SK-N-MC (cell line): Measurements from ENCODE around the gene PEX11G.

Experiments used
- DNase-seq: peaks from one replicate; pipeline ENCODE4 v3.0.0-alpha.2; 2011; ENCODE audit warnings: low read depth, low spot score
- H3K27ac ChIP-seq: fragments of 200-600 bp; sonication (generic); 2 replicates; pipeline ENCODE4 v1.5.1; 2016; ENCODE audit warnings: mixed run types
- H3K36me3 ChIP-seq: fragments of 200-600 bp; sonication (generic); 2 replicates; pipeline ENCODE4 v1.6.1; 2017; ENCODE audit warnings: antibody characterized with exemption, low read length, mixed read lengths; ENCODE audit not compliant: insufficient read depth
- H3K4me3 ChIP-seq: fragments of 200-600 bp; sonication (generic); 2 replicates; pipeline ENCODE4 v1.5.1; 2016
- H3K9ac ChIP-seq: fragments of 200-600 bp; sonication (generic); 2 replicates; pipeline ENCODE4 v1.8.0; 2017; ENCODE audit warnings: mixed run types, mixed read lengths; ENCODE audit not compliant: insufficient read length
- H3K9me3 ChIP-seq: fragments of 200-600 bp; sonication (generic); 2 replicates; pipeline ENCODE4 v1.6.1; 2017; ENCODE audit warnings: low read depth, mild to moderate bottlenecking, antibody characterized with exemption, low read length, moderate library complexity, mixed read lengths
- EZH2 ChIP-seq: fragments of 200-600 bp; sonication (generic); IDR thresholded peaks from one replicate; pipeline ENCODE4 v1.6.1; 2017; ENCODE audit warnings: antibody characterized with exemption
- FOXP2 ChIP-seq: optimal IDR thresholded peaks from 2 replicates; pipeline ENCODE3; 2011; ENCODE audit warnings: mild to moderate bottlenecking, moderate library complexity; ENCODE audit not compliant: insufficient read depth; ENCODE audit errors: extremely low read length, control extremely low read depth
- POLR2AphosphoS5 ChIP-seq: IDR thresholded peaks from 2 replicates; pipeline ENCODE4 v1.6.1; 2012; ENCODE audit warnings: mild to moderate bottlenecking, low read depth, low read length, borderline replicate concordance

Gene PEX11G

GRCh38 chr19:7524523-7524922, 35.7 kb upstream of the PEX11G start:
- no peak for TF ChIP-seq EZH2
- TF ChIP-seq POLR2AphosphoS5: no peak
- no peak for TF ChIP-seq FOXP2
- no peak overlapping the region for H3K27ac ChIP-seq
- no peaks in the 10 kb centered on the region for H3K9me3 ChIP-seq
- H3K36me3 ChIP-seq: no peaks in the 10 kb centered on the region
- no peak for DNase-seq
- no peak overlapping the region for H3K9ac ChIP-seq
- H3K4me3 ChIP-seq: no peak overlapping the region

GRCh38 chr19:7522923-7523667, 34.3 kb upstream of the PEX11G start:
- no peak for TF ChIP-seq POLR2AphosphoS5
- TF ChIP-seq FOXP2: no peak
- TF ChIP-seq EZH2: no peak
- H3K36me3 ChIP-seq: no peaks in the 10 kb centered on the region
- H3K4me3 ChIP-seq: peak overlapping the region; percentile 82
- DNase-seq: no peak
- H3K27ac ChIP-seq: no peak overlapping the region
- peak overlapping the region; percentile 79 for H3K9ac ChIP-seq
- H3K9me3 ChIP-seq: no peaks in the 10 kb centered on the region

GRCh38 chr19:7522072-7522922, 33.5 kb upstream of the PEX11G start, which contains the start of gene MCOLN1:
MCOLN1 (plus strand) TSS chr19:7522624; CDS start chr19:7522751, 127 bp downstream.
- TF ChIP-seq FOXP2 (no peak), POLR2AphosphoS5 (peak; percentile 44; the same call in 1 of the 2 replicates), EZH2 (no peak)
- Histone ChIP-seq H3K36me3 (no peaks in the 10 kb centered on the region), H3K9ac (peak within 1 kb of the TSS; percentile 79), H3K4me3 (peak within 1 kb of the TSS; percentile 82), H3K9me3 (no peaks in the 10 kb centered on the region), H3K27ac (peak within 1 kb of the TSS; percentile 10; the same call in 1 of the 2 replicates)
- no peak for DNase-seq

GRCh38 chr19:7521551-7522071, 32.8 kb upstream of the PEX11G start:
- no peaks in the 10 kb centered on the region for H3K9me3 ChIP-seq
- peak overlapping the region; percentile 82 for H3K4me3 ChIP-seq
- TF ChIP-seq POLR2AphosphoS5: no peak
- no peak for TF ChIP-seq EZH2
- TF ChIP-seq FOXP2: no peak
- H3K36me3 ChIP-seq: no peaks in the 10 kb centered on the region
- H3K9ac ChIP-seq: peak overlapping the region; percentile 58
- no peak for DNase-seq
- H3K27ac ChIP-seq: 0 out of 2 replicates have a peak overlapping the region, but pooled peaks have one; percentile 10

- Histone ChIP-seq H3K27ac (no peak overlapping the region), H3K36me3 (no peaks in the 10 kb centered on the region)
- DNase-seq: no peak
Observed at GRCh38 chr19:7520131-7521051, 31.6 kb upstream of the PEX11G start.

GRCh38 chr19:7519361-7520130, 30.7 kb upstream of the PEX11G start:
- no peaks in the 10 kb centered on the region for H3K9me3 ChIP-seq
- H3K9ac ChIP-seq: no peak overlapping the region
- no peak overlapping the region for H3K27ac ChIP-seq
- H3K36me3 ChIP-seq: no peaks in the 10 kb centered on the region
- no peak for TF ChIP-seq FOXP2
- TF ChIP-seq POLR2AphosphoS5: no peak
- no peak for TF ChIP-seq EZH2
- no peak overlapping the region for H3K4me3 ChIP-seq
- DNase-seq: no peak

More at GRCh38 chr19:7520131-7521051, 31.6 kb upstream of the PEX11G start:
- Histone ChIP-seq H3K9me3 (no peaks in the 10 kb centered on the region), H3K9ac (no peak overlapping the region), H3K4me3 (no peak overlapping the region)
- TF ChIP-seq EZH2 (no peak), FOXP2 (no peak), POLR2AphosphoS5 (no peak)

GRCh38 chr19:7516878-7517277, 28.0 kb upstream of the PEX11G start:
- Histone ChIP-seq H3K27ac (no peak overlapping the region), H3K9me3 (no peaks in the 10 kb centered on the region), H3K36me3 (no peaks in the 10 kb centered on the region), H3K4me3 (peak overlapping the region; percentile 82), H3K9ac (peak overlapping the region; percentile 94)
- no peak for DNase-seq
- TF ChIP-seq FOXP2: no peak
- no peak for TF ChIP-seq POLR2AphosphoS5
- no peak for TF ChIP-seq EZH2
